Stomach (tissue), 9 donors: ENCODE measurements around the gene PIGBOS1. TPM values are rescaled to one million over a fixed set of nuclear protein-coding genes. Genes with fewer than 3 reads are reported as not detected.
A peak's percentile ranks its signal among the peaks of the same experiment; 100 is the strongest.

Experiments used
- DNase-seq, 2 donors: peaks; one replicate each; pipeline versions ENCODE4 v3.0.0 to v3.0.0-alpha.2; 2013 to 2019
- H3K27ac ChIP-seq, 5 donors: fragments of 200-600 bp in 4 of 5; sonication (generic) in 4 of 5; one replicate each; pipeline ENCODE4 v1.5.1; 2013 to 2019; ENCODE audit warnings: mild to moderate bottlenecking in 1 of 5, moderate library complexity in 1 of 5
- H3K27me3 ChIP-seq, 3 donors: fragments of 200-600 bp; sonication (generic); one replicate each; pipeline ENCODE4 v1.5.1; 2017 to 2019; ENCODE audit warnings: mixed run types in 1 of 3
- H3K36me3 ChIP-seq, 4 donors: fragments of 200-600 bp; sonication (generic); 1 replicate in 3 of 4; 2 replicates in 1 of 4; pipeline ENCODE4 v1.5.1; 2016 to 2019
- H3K4me1 ChIP-seq, 4 donors: fragments of 200-600 bp; sonication (generic); one replicate each; pipeline ENCODE4 v1.5.1; 2016 to 2019
- H3K4me3 ChIP-seq, 4 donors: fragments of 200-600 bp; sonication (generic) in 3 of 4; one replicate each; pipeline ENCODE4 v1.5.1; 2016 to 2019; ENCODE audit warnings: mild to moderate bottlenecking in 1 of 4
- H3K9me3 ChIP-seq, 4 donors: fragments of 200-600 bp; sonication (generic); one replicate each; pipeline ENCODE4 v1.5.1; 2016 to 2019
- CTCF ChIP-seq, 7 experiments: fragments of 450-650 bp in 4 of 7; fragments of 200-600 bp in 3 of 7; sonication (generic) in 3 of 7; IDR thresholded peaks; one replicate each; pipeline ENCODE4 v1.5.1; 2016 to 2019; ENCODE audit warnings: antibody characterized with exemption in 7 of 7, control low read depth in 2 of 7, mild to moderate bottlenecking in 1 of 7
- EP300 ChIP-seq: sonication (generic); formaldehyde crosslinking; IDR thresholded peaks from one replicate; pipeline ENCODE4 v1.6.1; 2017; ENCODE audit warnings: antibody characterized with exemption
- POLR2A ChIP-seq, 4 donors: fragments of 450-650 bp; IDR thresholded peaks; one replicate each; pipeline ENCODE4 v1.6.1; 2016; ENCODE audit warnings: antibody characterized with exemption in 4 of 4, control low read depth in 2 of 4, mild to moderate bottlenecking in 1 of 4, moderate library complexity in 1 of 4
- POLR2AphosphoS5 ChIP-seq, 3 donors: sonication (generic); formaldehyde crosslinking; IDR thresholded peaks; one replicate each; pipeline ENCODE4 v1.6.1; 2016; ENCODE audit warnings: antibody characterized with exemption in 3 of 3
- WGBS, 5 donors: extraction: QIAGEN DNeasy Blood & Tissue Kit in 3 of 5; methylation state at CpG; one replicate each; pipeline versions ENCODE4 v1.1.5 to v1.1.7; 2013 to 2018; 5-methylcytosine and 5-hydroxymethylcytosine counted together
- intact Hi-C: fragments of 100-400 bp; cut with DNase I; formaldehyde crosslinking; loops from one replicate; pipeline ENCODE4 v1.15.1; 2023; ENCODE audit warnings: low total_unique reads
- polyA plus RNA-seq, 3 donors: library from polyadenylated mRNA; stranded (reverse); fragments of 200-250 nt; gene quantifications; one replicate each; pipeline ENCODE4 v1.2.3, GENCODE V29; 2013
- total RNA-seq, 5 donors: library from RNA; depleted of rRNA; stranded (reverse); fragments of >200 nt; gene quantifications; one replicate each; pipeline versions ENCODE4 v1.1.0 to v1.2.3, GENCODE V29; 2014 to 2016
- donor health status: healthy with polysubstance abuse.
- donor health status: Bipolar disorder and iron deficiency.
- donor health status: healthy.

PIGBOS1 gene
- total and polyA plus RNA-seq, 8 donors = 7.0 to 28.8 (median 12.2) TPM

GRCh38 chr15:55284426-55284825, 34.5 kb downstream of the PIGBOS1 start:
- peaks cover 40 to 86% (median 68%) of the 10 kb centered on the region in 4 donors for H3K4me1 ChIP-seq
- WGBS, 5 donors = 22 to 76% (median 45%) methylated on average over 1 of the region's 1 CpG
- H3K9me3 ChIP-seq = no peaks in the 10 kb centered on the region
- H3K27me3 ChIP-seq = no peaks in the 10 kb centered on the region
- no peaks in the 10 kb centered on the region for H3K36me3 ChIP-seq
- intact Hi-C loops = no loop called here
- no peak for DNase-seq
- TF ChIP-seq POLR2AphosphoS5 (IDR thresholded peaks at IDR 0.05) = no peak
- TF ChIP-seq EP300 = no peak
- no peak for TF ChIP-seq POLR2A (IDR thresholded peaks at IDR 0.05)
- TF ChIP-seq CTCF (IDR thresholded peaks at IDR 0.05) = no peak
- peak overlapping the region; percentile 64 to 95 (median 77) for H3K27ac ChIP-seq
- H3K4me3 ChIP-seq = no peak overlapping the region

- no peak for TF ChIP-seq POLR2A (IDR thresholded peaks at IDR 0.05)
- TF ChIP-seq POLR2AphosphoS5 (IDR thresholded peaks at IDR 0.05) = peak in 1 of 3 donors; percentile 60
- TF ChIP-seq CTCF (IDR thresholded peaks at IDR 0.05) = no peak
- TF ChIP-seq EP300 = no peak
- intact Hi-C loops = no loop called here
- H3K9me3 ChIP-seq = no peaks in the 10 kb centered on the region
- WGBS, 5 donors = 20 to 48% (median 44%) methylated on average over 6 of the region's 6 CpGs
- H3K36me3 ChIP-seq = no peaks in the 10 kb centered on the region
- H3K4me1 ChIP-seq = peaks cover 48 to 94% (median 70%) of the 10 kb centered on the region in 4 donors
- peak overlapping the region in 3 of 4 donors; percentile 0 to 7 (median 3) for H3K4me3 ChIP-seq
- peak; percentile 58 to 69 for DNase-seq
- H3K27ac ChIP-seq = peak overlapping the region; percentile 74 to 95 (median 81)
- no peaks in the 10 kb centered on the region for H3K27me3 ChIP-seq
Observed at GRCh38 chr15:55283379-55284147, 35.4 kb downstream of the PIGBOS1 start.

- WGBS, 5 donors = 33 to 66% (median 54%) methylated on average over 5 of the region's 5 CpGs
- DNase-seq = peak in 1 of 2 donors; percentile 27
Observed at GRCh38 chr15:55282284-55282833, 36.6 kb downstream of the PIGBOS1 start.

More at GRCh38 chr15:55282284-55282833, 36.6 kb downstream of the PIGBOS1 start:
- H3K4me1 ChIP-seq = peaks cover 49 to 92% (median 69%) of the 10 kb centered on the region in 4 donors
- H3K9me3 ChIP-seq = no peaks in the 10 kb centered on the region
- peak overlapping the region in 2 of 4 donors; percentile 3 to 7 for H3K4me3 ChIP-seq
- peak overlapping the region; percentile 74 to 95 (median 81) for H3K27ac ChIP-seq
- TF ChIP-seq CTCF (IDR thresholded peaks at IDR 0.05) (no peak), POLR2AphosphoS5 (IDR thresholded peaks at IDR 0.05) (peak in 1 of 3 donors; percentile 32), EP300 (no peak)
- intact Hi-C loops = no loop called here
- no peaks in the 10 kb centered on the region for H3K27me3 ChIP-seq
- H3K36me3 ChIP-seq = no peaks in the 10 kb centered on the region
